Measurements from ENCODE around the gene PRDM8. TPM values are rescaled to one million over a fixed set of nuclear protein-coding genes. Genes with fewer than 3 reads are reported as not detected.

The PRDM8 gene
- total and polyA plus RNA-seq, 2 donors: 1.3 to 1.5 TPM

DNA sequence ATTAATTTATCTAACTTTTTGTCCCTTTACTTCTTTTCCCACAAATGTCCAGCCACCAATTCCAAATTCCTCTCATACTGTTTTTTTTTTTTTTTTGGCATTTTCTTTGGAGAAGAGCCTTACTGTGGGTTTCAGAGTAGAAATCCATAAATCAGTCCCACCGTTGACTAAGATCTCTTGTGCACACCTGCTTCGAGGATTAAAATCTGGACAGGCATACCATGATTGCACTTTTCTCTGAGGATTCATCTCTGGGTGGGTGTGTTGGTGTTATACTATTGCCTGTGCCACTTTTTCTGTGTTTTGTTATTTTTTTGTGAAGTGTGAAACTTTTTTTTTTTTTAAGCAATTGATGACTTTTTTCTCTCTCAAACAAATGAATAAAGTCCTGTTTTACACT is 13.2 kb downstream of the PRDM8 start:
- WGBS: 90% methylated on average over 2 of the region's 2 CpGs
- H3K36me3 ChIP-seq (ENCODE audit: control insufficient read depth in 2 of 2, insufficient read depth in 2 of 2, low read length in 1 of 2): no peaks in the 10 kb centered on the region
- no peak for DNase-seq (ENCODE audit: low read depth in 6 of 9, low spot score in 9 of 9)
- H3K4me1 ChIP-seq (ENCODE audit: control insufficient read depth in 2 of 2, insufficient read depth in 2 of 2, low read length in 2 of 2): peaks cover 0 to 8% of the 10 kb centered on the region in 2 donors
- H3K4me3 ChIP-seq (ENCODE audit: low read length in 2 of 2): no peak overlapping the region
- no peaks in the 10 kb centered on the region for H3K9me3 ChIP-seq (ENCODE audit: control insufficient read depth in 2 of 2, insufficient read depth in 1 of 2, low read length in 1 of 2)
- peaks cover 0 to 22% of the 10 kb centered on the region in 2 donors for H3K27me3 ChIP-seq (ENCODE audit: control insufficient read depth in 2 of 2, insufficient read depth in 1 of 2, low read length in 1 of 2)
- H3K27ac ChIP-seq (ENCODE audit: low read depth in 1 of 2, low read length in 1 of 2): no peak overlapping the region

DNA sequence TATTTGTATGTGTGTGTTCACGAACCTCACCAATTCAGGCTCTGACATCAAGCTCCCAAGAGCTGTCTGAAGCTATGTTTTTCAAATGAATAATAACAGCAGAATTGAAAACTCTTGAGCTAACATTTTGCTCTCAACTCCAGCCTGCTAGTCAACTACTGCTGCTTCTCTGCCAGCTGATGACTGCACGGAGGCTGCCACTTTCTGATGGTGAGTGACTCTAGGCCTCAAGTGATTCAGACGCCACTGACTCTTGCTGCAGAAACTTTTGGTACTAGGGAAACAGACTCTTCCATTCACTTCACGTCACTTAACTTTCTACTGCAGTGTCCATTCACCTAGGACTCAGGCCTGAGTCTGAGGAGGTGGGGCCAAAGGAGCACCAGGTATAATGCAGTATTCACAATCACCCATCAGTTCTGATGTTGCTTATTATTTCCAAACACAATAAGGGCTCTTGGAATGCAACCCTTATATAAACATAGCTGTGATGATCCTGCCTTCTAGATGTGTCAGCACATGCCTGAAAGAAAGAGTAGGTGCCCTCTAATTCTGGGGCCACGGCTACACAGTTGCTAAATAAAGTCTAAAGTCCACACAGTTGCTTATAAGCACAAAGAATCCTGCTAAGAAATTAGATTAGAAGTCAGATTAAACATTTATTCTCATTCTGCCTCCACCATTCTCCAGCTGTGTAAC is 16.0 kb downstream of the PRDM8 start:
- H3K36me3 ChIP-seq (ENCODE audit: control insufficient read depth in 2 of 2, insufficient read depth in 2 of 2, low read length in 1 of 2): no peaks in the 10 kb centered on the region
- no peaks in the 10 kb centered on the region for H3K9me3 ChIP-seq (ENCODE audit: control insufficient read depth in 2 of 2, insufficient read depth in 1 of 2, low read length in 1 of 2)
- 93% methylated on average over 5 of the region's 5 CpGs for WGBS
- H3K4me3 ChIP-seq (ENCODE audit: low read length in 2 of 2): no peak overlapping the region
- peaks cover 0 to 2% of the 10 kb centered on the region in 2 donors for H3K27me3 ChIP-seq (ENCODE audit: control insufficient read depth in 2 of 2, insufficient read depth in 1 of 2, low read length in 1 of 2)
- no peak for DNase-seq (ENCODE audit: low read depth in 6 of 9, low spot score in 9 of 9)
- no peak overlapping the region for H3K27ac ChIP-seq (ENCODE audit: low read depth in 1 of 2, low read length in 1 of 2)
- no peaks in the 10 kb centered on the region for H3K4me1 ChIP-seq (ENCODE audit: control insufficient read depth in 2 of 2, insufficient read depth in 2 of 2, low read length in 2 of 2)

DNA sequence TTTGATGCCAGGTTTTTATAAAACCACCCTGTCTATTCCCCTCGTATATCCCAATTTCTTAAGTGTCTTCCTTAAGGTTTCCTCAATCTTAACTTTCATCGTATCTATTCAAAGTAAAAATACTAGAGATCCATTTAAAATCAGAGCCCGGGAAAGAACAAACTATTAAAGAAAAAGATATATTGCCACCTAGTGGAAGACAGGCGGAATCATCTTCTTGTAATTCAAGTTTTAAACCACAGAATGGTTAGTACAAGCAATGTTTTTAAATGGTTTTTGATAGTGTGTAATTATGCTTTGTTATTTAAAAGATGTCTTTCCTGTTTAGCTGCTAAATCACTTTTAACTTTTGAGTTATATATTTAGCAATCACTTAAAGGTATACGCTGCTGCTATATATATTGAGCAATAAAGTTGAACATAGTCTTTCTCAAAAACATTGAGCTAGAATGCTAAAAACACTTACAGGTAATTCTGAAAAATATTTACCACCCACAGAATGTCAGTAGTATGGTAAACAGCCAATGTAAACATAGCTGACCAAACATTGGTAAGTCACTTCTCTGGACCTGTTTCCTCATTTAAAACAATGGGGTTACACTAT is 18.2 kb downstream of the PRDM8 start:
- Histone ChIP-seq H3K4me3 (ENCODE audit: low read length in 2 of 2) (no peak overlapping the region), H3K27me3 (ENCODE audit: control insufficient read depth in 2 of 2, insufficient read depth in 1 of 2, low read length in 1 of 2) (no peaks in the 10 kb centered on the region), H3K4me1 (ENCODE audit: control insufficient read depth in 2 of 2, insufficient read depth in 2 of 2, low read length in 2 of 2) (no peaks in the 10 kb centered on the region), H3K27ac (ENCODE audit: low read depth in 1 of 2, low read length in 1 of 2) (no peak overlapping the region), H3K9me3 (ENCODE audit: control insufficient read depth in 2 of 2, insufficient read depth in 1 of 2, low read length in 1 of 2) (no peaks in the 10 kb centered on the region), H3K36me3 (ENCODE audit: control insufficient read depth in 2 of 2, insufficient read depth in 2 of 2, low read length in 1 of 2) (no peaks in the 10 kb centered on the region)
- peak in 1 of 9 donors; percentile 44 for DNase-seq (ENCODE audit: low read depth in 6 of 9, low spot score in 9 of 9)
- WGBS: 17% methylated on average over 5 of the region's 5 CpGs

DNA sequence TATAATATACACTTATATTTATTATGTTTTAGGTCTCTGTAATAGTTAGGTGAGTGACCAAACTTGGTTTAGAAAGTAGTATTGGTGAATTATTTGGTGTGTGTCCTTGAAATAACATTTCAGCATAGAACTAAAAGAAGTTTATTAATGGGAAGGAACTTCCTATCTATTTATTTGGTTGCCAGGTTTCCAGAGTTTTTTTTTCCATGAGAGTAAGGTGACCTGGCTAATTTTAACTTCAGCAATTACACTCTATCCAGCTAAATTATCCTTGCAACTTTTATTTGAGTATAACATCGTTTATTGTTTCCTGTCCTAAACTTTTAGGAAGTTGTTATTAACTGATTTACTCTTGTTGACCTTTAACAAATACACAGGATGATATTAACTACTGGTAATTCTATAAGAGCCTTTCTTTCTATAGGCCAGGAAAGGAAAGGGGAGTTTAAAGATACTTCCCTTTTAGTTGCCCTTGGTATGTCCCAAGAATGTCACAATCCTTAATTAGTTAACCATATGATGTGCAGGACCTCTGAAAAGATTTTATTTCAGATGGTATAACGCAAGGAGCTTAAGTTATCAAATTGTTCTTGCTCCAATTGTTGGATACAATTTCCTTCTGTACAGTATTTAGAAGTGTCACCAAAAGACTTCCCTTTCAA is 18.9 kb downstream of the PRDM8 start:
- Histone ChIP-seq H3K27me3 (ENCODE audit: control insufficient read depth in 2 of 2, insufficient read depth in 1 of 2, low read length in 1 of 2) (peaks cover 0 to 2% of the 10 kb centered on the region in 2 donors), H3K27ac (ENCODE audit: low read depth in 1 of 2, low read length in 1 of 2) (no peak overlapping the region), H3K4me1 (ENCODE audit: control insufficient read depth in 2 of 2, insufficient read depth in 2 of 2, low read length in 2 of 2) (no peaks in the 10 kb centered on the region), H3K4me3 (ENCODE audit: low read length in 2 of 2) (no peak overlapping the region), H3K9me3 (ENCODE audit: control insufficient read depth in 2 of 2, insufficient read depth in 1 of 2, low read length in 1 of 2) (no peaks in the 10 kb centered on the region), H3K36me3 (ENCODE audit: control insufficient read depth in 2 of 2, insufficient read depth in 2 of 2, low read length in 1 of 2) (no peaks in the 10 kb centered on the region)
- DNase-seq (ENCODE audit: low read depth in 6 of 9, low spot score in 9 of 9): no peak
- WGBS: 64% methylated on average over 2 of the region's 2 CpGs

DNA sequence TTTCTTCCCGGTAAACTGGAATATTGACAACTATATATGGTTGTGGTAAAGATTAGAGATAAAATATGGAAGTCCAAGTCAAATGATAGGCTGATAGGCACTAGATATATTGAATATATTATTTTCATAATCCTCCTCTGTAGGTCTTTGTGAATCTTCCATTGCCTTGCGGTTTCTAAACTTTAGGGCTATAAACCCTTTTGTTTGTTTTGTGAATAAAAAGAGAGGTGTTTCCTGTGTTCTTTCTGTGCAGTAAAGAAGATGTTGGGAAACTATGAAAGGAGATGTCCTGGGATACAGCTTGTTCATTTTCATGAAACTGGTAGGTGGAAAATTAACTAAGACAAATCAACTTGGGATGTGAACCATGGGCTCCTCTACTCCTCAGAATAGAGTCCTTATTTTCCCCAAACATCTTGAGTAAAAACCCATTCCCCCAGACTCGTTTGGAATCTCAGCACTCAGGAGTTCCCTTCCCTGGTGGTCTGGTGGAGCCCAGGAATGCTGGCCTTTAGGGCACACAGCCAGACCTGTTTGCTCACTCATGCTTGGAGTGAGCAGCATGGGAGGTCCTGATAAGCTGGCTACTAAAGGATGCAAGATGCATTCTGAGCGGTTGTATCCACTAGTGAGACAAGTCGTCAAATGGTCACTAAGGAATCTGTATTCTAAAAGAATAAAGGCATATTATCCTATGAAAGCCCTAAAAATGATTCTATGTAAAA is 22.2 kb downstream of the PRDM8 start:
- WGBS: 90% methylated on average over 5 of the region's 5 CpGs

DNA sequence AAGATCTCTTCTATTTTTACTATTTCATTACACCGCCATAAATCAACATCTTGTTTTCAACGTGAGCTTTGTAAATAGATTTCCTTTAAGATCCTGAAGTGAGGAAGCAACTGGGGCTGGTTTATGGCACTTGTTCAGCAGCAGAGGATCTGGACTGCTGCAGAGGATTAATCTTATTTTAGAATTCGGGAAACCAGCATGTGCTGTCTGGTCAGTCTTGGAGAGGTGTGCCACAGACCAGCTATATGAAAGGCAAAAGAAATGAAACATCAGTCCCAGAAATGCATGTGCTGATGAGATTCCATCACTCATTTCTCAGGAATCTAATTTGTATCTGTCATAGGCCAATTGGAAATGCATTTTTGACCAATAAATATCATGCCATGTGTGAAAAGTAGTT is 23.4 kb downstream of the PRDM8 start:
- Histone ChIP-seq H3K36me3 (ENCODE audit: control insufficient read depth in 2 of 2, insufficient read depth in 2 of 2, low read length in 1 of 2) (no peaks in the 10 kb centered on the region), H3K4me1 (ENCODE audit: control insufficient read depth in 2 of 2, insufficient read depth in 2 of 2, low read length in 2 of 2) (no peaks in the 10 kb centered on the region), H3K9me3 (ENCODE audit: control insufficient read depth in 2 of 2, insufficient read depth in 1 of 2, low read length in 1 of 2) (no peaks in the 10 kb centered on the region), H3K27me3 (ENCODE audit: control insufficient read depth in 2 of 2, insufficient read depth in 1 of 2, low read length in 1 of 2) (peaks cover 0 to 2% of the 10 kb centered on the region in 2 donors), H3K27ac (ENCODE audit: low read depth in 1 of 2, low read length in 1 of 2) (no peak overlapping the region), H3K4me3 (ENCODE audit: low read length in 2 of 2) (no peak overlapping the region)
- 44% methylated on average over 3 of the region's 3 CpGs for WGBS
- no peak for DNase-seq (ENCODE audit: low read depth in 6 of 9, low spot score in 9 of 9)

More for the DNA sequence above, 22.2 kb downstream of the PRDM8 start:
- no peak overlapping the region for H3K4me3 ChIP-seq (ENCODE audit: low read length in 2 of 2)
- DNase-seq (ENCODE audit: low read depth in 6 of 9, low spot score in 9 of 9): no peak
- peaks cover 0 to 2% of the 10 kb centered on the region in 2 donors for H3K27me3 ChIP-seq (ENCODE audit: control insufficient read depth in 2 of 2, insufficient read depth in 1 of 2, low read length in 1 of 2)
- H3K4me1 ChIP-seq (ENCODE audit: control insufficient read depth in 2 of 2, insufficient read depth in 2 of 2, low read length in 2 of 2): no peaks in the 10 kb centered on the region
- no peaks in the 10 kb centered on the region for H3K36me3 ChIP-seq (ENCODE audit: control insufficient read depth in 2 of 2, insufficient read depth in 2 of 2, low read length in 1 of 2)
- H3K27ac ChIP-seq (ENCODE audit: low read depth in 1 of 2, low read length in 1 of 2): no peak overlapping the region
- no peaks in the 10 kb centered on the region for H3K9me3 ChIP-seq (ENCODE audit: control insufficient read depth in 2 of 2, insufficient read depth in 1 of 2, low read length in 1 of 2)

DNA sequence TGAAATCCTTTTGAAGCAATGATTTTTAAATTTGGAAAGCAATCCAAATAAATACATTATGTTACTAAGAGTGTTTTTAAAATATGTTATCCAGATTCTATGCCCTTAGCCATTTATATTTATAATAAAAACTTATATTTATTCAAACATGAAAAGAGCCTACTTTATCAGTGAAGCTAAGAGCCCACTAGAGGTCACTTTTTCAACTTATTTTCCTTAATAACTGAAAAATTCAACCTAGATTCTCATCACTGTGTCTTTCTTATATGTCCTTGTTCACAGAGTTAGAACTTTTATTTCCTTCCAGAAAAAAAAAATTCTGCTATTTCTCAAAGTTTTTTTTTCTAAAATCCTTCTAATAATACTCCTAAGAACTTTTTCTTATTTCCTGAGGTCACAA is 23.9 kb downstream of the PRDM8 start:
- Histone ChIP-seq H3K27me3 (ENCODE audit: control insufficient read depth in 2 of 2, insufficient read depth in 1 of 2, low read length in 1 of 2) (peaks cover 0 to 2% of the 10 kb centered on the region in 2 donors), H3K9me3 (ENCODE audit: control insufficient read depth in 2 of 2, insufficient read depth in 1 of 2, low read length in 1 of 2) (no peaks in the 10 kb centered on the region), H3K36me3 (ENCODE audit: control insufficient read depth in 2 of 2, insufficient read depth in 2 of 2, low read length in 1 of 2) (no peaks in the 10 kb centered on the region), H3K4me3 (ENCODE audit: low read length in 2 of 2) (no peak overlapping the region), H3K27ac (ENCODE audit: low read depth in 1 of 2, low read length in 1 of 2) (no peak overlapping the region), H3K4me1 (ENCODE audit: control insufficient read depth in 2 of 2, insufficient read depth in 2 of 2, low read length in 2 of 2) (no peaks in the 10 kb centered on the region)
- DNase-seq (ENCODE audit: low read depth in 6 of 9, low spot score in 9 of 9): no peak

DNA sequence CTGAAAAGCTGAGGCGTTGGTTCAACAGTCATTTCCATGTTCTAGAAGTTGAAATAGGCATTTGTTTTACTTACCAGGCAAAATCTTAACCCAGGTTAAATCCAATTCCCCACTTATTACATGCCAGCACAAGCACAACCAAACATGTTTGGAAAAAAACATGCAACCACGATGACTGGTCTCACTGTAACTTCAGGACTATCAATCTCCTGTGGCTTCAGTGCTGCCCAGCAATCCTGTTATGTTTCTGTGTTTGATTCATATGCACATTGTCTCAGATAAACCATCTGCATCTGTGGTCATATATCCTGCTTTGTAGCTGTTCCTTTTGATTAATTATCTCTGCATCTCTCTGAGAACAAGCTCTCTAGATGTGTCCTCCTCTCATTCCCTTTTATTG is 28.3 kb downstream of the PRDM8 start:
- Histone ChIP-seq H3K4me1 (ENCODE audit: control insufficient read depth in 2 of 2, insufficient read depth in 2 of 2, low read length in 2 of 2) (no peaks in the 10 kb centered on the region), H3K27ac (ENCODE audit: low read depth in 1 of 2, low read length in 1 of 2) (no peak overlapping the region), H3K4me3 (ENCODE audit: low read length in 2 of 2) (no peak overlapping the region), H3K27me3 (ENCODE audit: control insufficient read depth in 2 of 2, insufficient read depth in 1 of 2, low read length in 1 of 2) (peaks cover 0 to 2% of the 10 kb centered on the region in 2 donors), H3K9me3 (ENCODE audit: control insufficient read depth in 2 of 2, insufficient read depth in 1 of 2, low read length in 1 of 2) (no peaks in the 10 kb centered on the region), H3K36me3 (ENCODE audit: control insufficient read depth in 2 of 2, insufficient read depth in 2 of 2, low read length in 1 of 2) (no peaks in the 10 kb centered on the region)
- 64% methylated on average over 2 of the region's 2 CpGs for WGBS
- DNase-seq (ENCODE audit: low read depth in 6 of 9, low spot score in 9 of 9): no peak

DNA sequence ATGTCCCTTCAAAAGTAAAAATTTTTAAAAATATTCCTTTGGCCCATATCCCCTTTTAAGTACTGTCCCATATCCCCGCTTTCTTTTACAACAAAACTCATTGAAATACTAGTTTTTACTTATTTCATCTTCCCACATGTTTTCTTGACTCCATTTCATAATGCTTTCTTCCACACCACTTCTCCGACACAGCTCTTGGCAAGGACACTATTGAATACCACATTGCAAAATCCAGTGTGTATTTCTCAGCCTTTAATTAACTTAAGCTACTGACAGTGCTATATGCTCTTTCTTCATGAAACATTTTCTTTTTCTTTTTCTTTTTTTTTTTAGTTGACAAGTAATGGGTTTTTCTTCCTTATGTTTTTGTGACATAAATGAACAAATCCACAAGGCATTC is 28.8 kb downstream of the PRDM8 start:
- Histone ChIP-seq H3K27ac (ENCODE audit: low read depth in 1 of 2, low read length in 1 of 2) (no peak overlapping the region), H3K27me3 (ENCODE audit: control insufficient read depth in 2 of 2, insufficient read depth in 1 of 2, low read length in 1 of 2) (no peaks in the 10 kb centered on the region)
- 52% methylated on average over 2 of the region's 2 CpGs for WGBS

More for the DNA sequence above, 28.8 kb downstream of the PRDM8 start:
- Histone ChIP-seq H3K9me3 (ENCODE audit: control insufficient read depth in 2 of 2, insufficient read depth in 1 of 2, low read length in 1 of 2) (no peaks in the 10 kb centered on the region), H3K4me3 (ENCODE audit: low read length in 2 of 2) (no peak overlapping the region), H3K4me1 (ENCODE audit: control insufficient read depth in 2 of 2, insufficient read depth in 2 of 2, low read length in 2 of 2) (no peaks in the 10 kb centered on the region), H3K36me3 (ENCODE audit: control insufficient read depth in 2 of 2, insufficient read depth in 2 of 2, low read length in 1 of 2) (no peaks in the 10 kb centered on the region)
- DNase-seq (ENCODE audit: low read depth in 6 of 9, low spot score in 9 of 9): no peak
